Inflammatory macrophage treated with lipopolysaccharide for 4 hours (primary cell): Measurements from ENCODE around the gene PPIL6.
"Not testable (repeated sequence)": the region's sequence is repeated elsewhere in the genome, so short reads cannot be mapped to it uniquely, and the experiment has no call there.

Experiments used
- DNase-seq: peaks from one replicate; pipeline ENCODE4 v3.0.0-alpha.2; 2020

PPIL6 gene

DNA sequence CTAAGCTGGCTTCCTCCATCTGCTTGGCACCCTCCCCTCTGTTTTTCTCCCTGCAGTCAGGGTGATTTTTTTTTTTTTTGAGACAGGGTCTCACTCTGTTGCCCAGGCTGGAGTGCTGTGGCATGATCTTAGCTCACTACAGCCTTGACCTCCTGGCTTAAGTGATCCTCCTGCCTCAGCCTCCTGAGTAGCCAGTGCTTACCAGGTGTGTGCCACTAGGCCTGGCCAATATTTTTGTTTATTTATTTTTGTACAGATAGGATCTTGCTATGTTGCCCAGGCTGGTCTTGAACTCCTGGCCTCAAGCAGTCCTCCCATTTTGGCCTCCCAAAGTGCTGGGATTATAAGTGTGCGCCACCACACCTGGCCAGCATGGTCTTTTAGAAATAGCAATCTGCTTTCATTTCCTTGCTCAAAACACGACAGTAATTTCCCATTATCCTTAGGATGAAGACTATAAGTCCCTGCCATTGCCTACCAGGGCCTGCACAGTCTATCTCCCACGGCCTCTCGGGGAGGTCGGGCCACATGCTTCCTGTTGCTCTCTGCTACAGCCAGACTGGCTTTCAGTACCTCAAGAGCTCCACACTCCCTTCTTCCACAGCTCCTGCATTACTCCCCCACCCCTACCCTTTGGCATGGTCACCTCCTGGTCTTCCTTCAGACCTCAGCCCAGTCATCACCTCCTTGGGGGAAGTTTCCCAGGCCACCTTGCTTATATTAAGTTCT is 47.1 kb downstream of the PPIL6 start:
- DNase-seq: no peak

DNA sequence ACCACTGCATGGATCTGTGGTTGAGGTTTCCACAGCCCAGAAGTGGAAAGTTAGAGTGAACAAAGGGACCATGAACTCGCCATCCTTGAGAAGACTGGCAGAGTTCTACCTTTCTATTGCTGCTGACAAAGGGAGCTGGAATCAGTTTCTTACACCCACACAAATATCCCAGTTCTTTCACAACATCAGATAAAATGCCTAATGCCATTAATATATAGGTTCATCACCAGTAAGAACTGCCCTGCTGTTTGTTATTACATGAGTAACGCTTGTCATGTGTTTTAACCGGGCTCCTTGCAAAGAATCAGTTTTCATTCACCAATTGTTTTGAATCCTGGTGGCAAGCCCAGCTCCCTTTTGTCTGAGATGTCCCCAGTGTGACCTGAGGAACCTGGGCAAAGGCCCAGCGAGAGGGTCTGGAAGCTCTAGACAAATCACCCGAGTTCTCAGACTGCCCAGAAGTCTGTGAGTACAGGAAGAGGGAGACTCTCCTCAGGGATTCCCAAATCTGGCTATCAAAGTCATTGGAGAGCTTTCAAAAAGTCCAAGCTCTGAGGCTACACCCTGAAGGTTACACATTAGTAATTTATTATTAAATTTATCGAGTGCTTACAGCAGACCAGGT is 50.7 kb downstream of the PPIL6 start:
- no peak for DNase-seq

DNA sequence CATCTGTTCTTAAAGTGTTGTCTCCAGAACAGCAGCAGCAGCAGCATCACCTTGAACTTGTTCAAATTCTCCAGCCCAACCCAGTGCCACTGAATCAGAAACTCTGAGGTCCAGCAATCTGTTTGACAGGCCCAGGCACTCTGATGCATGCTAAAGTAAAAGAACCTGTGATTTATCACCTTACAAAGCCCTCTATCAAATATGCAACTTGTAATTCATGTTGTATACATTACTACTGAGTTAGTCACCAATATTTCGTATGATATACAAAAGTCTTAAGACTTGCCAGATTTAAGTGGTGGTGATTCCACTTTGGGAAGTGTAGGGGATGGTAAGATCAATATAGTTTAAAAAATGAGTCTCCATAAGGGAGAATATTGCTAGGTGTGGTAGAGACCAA is 52.2 kb downstream of the PPIL6 start:
- no peak for DNase-seq

DNA sequence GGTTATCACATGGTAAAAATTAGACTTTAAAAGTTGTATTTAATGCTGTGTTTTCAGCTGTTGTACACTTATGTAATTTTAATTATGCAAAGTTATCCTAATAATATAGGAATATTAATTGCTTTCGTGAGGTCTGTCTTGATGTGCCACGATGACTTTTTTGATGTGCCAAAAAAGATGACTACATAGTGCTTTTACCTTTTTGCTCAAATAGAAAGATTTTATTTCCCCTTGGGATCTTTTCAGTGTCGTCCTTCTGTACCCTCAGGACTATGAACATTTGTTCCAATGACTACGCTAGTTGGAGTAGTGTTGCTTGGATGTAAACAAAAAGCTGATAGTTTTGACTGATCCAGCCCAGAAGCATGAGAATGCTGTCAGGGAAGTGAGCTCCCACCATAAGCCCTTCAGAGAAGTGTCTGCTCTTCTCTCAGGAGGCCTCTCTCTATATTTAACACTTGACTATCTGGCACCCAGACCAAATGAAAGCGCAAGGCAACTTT is 56.9 kb downstream of the PPIL6 start:
- no peak for DNase-seq

DNA sequence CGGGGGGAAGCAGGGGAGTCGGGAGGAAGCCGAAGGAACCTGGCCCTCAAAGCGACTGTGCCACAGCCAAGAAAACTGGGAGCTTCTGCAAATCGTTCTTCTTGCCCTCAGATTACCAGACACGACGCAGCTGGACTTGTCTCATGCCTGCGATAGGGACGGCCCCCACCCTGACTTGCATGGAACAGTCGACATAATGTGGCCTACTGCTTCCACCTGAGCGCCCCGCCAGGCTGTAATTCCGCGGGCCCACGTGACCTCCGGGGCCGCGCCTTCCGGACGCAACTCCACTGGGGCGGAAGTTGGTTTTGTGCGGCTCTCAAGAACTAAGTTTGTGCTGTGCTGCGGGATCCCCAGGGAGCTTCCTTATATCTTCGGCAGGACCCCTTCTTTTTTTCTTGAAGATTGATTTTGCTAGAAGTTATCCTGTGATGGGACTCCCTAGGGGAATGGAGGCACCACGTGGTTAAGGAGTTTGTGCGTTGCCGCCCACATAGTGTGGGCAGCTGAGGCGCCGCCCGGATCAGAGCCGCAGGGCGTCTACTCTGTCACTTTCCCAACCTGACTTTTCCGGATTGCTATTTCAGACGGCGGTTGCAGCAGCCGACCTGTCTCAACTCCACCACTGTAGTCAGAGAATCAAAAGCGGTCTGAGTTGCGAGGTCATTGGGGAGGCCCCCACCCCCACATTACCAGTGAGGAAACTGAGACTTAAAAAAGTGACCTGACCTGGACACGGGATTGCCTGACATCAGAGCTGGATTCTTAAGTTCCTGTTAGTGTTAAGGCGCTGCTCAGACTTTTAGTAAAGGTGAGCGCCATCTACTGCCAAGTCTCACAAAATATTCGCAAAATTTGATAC is 57.6 kb downstream of the PPIL6 start:
- peak; percentile 99 for DNase-seq

DNA sequence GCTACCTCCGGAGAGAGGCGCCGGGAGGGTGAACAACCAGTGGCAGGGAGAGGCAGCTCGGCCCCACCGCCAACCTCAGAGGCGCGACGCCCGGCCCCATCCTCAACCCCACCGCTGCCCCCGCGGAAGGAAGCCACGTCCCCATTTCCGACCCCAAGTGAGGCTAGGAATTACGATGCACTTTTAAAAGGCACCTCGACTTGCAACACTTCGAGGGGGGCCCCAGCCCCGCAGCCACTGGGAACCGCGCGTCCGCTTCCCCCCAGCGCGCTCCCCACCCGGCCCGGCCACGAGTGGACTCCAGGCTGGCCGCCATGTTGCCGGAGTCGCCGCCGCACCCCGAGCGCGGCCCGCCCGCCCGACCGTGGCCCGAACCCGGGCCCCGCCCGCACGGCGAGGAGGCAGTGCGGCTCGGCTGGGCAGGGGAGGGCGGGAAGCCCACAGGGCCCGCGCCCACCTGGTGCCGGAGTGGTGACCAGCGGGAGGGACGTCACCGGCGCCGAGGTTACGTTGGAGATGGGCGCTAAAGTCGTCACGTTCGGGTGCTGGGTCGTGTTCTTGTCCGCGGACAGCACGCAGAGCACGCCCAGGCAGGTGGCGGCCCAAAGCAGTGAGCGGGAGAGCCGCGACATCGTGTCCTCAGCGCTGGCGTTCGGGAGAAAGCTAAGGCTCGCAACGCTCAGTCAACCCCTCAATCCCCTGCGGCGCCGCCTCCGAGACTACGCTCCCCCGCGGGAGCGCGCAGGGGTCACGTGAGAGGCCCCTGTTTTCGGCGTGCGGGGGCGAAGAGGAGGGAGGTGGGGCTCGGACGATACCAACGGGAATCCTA is 58.5 kb downstream of the PPIL6 start, which contains the start of gene CD164:
Gene CD164 (minus strand): TSS at position 721 of the 829 bp plus-strand sequence. CDS start 89 bp downstream, at position 632.
- DNase-seq: peak; percentile 97

DNA sequence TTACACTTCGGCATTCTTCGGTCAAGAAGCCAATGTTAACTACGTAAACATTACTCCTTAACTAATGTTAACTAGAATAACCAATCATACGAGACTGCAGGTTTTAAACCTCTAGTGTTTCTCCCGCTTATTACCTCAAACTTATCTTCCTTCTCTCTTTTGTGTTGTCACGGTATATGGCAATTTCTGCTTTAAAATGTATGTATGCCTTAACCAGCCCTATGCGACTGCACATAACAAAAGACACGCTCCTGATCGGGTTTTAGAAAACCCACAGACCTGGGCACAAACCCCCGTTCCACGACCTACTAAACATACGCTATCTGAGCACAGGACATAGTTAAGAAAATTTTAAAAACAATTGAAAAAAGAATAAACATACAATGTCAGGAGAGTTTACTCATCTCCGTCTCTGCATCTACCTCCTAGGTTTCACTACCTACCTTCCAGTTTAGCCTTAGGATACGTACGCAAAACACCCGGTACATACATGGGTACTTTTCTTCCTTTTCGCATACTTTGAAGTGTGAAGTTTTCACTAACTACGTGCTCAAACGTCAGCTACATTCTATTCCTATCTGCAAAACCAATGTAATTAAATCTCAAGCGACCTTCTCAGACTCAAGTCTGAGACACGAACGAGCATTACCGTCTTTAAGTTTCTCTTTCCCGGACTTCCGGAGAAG is 59.2 kb downstream of the PPIL6 start:
- DNase-seq: peak; percentile 54

DNA sequence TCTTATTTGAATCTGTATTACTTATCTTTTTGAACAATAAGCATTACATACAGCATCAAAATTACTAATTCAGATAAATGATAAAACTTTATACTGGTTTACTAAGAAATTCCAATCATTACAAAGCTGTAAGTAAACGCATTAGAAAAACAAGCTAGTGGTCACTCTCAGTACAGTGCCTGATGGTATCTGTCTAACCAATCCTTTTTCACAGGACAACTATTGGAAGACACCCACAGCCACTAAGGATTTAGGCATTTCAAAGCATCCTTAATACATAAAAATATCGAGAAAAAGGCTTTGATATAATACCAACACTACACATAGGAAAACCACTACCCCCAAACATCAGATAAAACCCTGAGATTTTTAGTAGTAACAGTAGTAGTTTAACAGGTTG is 60.7 kb downstream of the PPIL6 start:
- DNase-seq: no peak

DNA sequence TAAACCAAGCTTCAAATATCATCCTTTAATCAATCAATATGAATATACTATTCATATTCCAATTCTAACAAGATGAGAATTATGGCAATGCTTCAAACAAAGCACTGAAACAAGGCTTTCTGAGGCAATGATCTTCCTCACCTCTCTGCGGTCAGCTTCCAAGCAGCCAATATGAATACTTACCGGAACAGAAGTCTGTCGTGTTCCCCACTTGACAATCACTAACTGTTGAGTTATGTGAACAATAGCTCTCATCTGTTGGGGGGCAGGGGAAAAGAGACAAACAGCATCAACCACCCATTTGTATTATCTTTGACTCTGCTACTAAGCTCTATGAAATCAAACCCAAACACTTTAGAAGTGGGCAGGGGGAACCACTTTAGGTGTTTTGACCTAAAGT is 62.7 kb downstream of the PPIL6 start:
- no peak for DNase-seq

DNA sequence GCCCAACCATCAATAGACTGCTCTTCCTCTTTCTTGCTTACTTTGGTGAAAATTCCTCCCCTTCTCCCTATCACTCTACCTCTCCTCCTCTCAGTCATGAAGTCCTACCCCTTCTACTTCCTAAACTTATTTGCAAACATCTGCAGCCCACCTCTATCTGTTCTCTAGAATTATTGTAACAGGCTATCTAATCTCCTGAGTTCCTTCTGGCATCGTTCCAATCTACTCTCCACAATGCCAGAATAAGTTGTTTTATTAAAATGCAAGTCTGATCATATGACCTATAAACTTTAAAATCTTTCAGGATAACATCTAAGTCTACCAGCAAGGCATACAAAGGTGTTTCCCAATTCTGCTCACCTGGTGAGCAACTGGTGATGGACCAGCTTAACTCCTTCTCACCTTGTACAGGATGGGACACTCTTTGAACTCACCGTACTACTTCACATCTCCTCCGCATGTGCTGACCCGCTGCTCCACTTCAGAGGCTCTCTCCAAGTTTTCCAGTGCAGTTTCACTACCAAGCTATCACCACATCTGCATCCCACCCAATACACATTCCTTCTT is 66.0 kb downstream of the PPIL6 start:
- DNase-seq: no peak

DNA sequence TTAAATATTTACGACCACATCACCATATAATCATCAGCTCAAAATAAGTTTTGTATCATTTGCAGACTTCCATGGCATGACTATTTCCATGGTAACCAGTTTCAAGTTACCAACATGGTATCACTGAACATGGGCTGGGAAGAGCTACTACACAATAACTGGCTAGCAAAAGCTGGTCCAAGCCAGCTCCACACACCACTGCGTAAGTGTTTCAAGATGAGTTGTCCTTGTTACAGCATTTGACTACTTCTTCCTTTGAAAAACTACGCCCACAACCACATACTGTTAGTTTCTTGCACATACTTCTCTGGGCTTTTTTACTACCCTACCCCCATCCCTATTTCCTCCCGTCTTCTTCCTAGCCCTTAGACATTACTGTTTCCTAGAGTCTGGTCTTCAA is 66.7 kb downstream of the PPIL6 start:
- peak; percentile 91 for DNase-seq

DNA sequence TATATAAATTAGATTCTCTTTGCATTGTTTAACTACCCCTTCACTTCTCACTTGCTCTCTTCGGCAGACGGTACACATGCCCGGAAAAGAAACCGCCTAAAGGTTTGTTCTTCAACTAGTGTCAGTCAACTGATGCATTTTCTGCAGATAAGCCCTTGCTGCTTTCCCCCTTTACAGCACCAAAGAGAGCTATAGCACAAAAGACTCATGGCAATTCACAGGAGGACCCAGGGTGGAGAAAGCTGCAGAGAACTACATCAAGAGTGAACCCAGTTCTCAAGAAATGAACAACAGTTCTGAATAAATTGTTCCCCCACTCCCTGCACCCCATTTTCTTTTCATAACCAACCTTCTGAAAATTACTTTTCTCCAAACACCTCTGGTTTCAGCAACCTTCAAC is 67.1 kb downstream of the PPIL6 start:
- no peak for DNase-seq

DNA sequence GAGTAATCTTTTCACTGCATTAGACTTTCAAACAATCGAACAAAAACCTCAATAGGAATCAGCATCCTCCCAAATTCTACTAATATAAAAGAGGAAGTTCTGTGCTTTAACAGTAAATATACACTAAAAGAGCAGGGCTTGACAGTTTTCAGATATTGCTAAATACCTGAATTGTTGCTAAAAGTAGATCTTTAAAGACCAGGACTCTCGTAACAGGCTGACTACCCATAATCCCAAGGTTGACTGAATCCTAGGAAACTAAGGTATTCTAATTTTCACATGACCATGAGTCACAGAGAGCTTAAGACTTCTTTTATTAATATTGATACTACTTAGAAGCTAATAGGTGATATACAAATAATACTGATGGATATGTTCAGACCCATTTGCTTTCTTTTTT is 68.3 kb downstream of the PPIL6 start:
- DNase-seq: peak; percentile 59

DNA sequence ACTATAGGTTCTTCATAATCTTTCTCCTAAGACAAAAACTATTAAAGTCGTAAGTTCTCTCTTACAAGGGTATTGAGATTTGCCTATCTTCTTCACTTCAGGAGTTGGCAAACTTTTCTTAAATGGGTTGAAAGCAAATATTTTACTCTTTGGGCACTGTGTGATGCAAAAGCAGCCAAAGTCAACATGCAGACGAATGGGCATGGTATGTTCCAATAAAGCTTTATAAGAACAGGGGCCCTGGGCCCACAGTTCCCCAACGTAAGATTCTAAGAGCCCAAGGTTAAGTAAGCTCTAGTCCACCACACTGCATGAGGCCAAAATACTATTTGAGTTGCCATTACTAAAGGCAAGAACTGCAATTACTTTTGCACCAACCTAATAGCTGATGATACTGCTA is 69.6 kb downstream of the PPIL6 start:
- no peak for DNase-seq

DNA sequence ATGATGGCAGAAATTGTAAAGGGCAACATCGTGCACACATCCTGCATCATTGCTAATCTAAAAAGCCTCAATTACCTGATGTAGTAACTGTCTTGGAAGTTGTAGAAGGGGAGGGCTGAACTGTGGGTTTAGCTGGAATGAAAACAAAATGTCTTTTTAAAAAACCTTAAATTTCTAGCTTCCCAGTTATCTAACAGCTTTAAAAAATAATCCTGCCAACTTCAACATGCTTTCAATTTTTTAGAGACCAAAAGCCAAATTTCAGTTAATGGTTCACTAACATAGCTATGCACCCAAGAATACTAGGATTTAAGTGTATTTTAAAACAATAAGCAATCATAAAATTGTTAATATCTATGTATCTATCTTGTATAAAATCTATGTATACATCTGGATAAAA is 70.1 kb downstream of the PPIL6 start:
- DNase-seq: no peak

DNA sequence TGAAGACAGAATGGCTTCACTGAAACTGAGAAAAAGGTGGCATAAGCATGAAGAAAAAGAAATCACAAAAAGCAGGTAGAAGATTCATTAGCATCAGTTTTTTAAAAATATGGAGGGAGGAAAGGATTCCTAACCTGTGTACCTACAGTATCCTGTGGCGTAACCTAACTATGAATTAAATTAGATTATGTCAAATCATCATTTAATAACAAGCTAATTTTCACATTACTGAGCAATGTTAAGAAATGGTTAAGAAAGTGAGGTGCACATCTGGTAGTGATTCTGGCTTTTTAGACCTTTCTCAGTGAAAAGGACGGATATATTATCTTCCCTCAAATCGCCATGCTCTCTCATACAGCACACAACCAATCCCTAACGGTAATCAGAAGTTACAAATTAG is 70.7 kb downstream of the PPIL6 start:
- DNase-seq: no peak

DNA sequence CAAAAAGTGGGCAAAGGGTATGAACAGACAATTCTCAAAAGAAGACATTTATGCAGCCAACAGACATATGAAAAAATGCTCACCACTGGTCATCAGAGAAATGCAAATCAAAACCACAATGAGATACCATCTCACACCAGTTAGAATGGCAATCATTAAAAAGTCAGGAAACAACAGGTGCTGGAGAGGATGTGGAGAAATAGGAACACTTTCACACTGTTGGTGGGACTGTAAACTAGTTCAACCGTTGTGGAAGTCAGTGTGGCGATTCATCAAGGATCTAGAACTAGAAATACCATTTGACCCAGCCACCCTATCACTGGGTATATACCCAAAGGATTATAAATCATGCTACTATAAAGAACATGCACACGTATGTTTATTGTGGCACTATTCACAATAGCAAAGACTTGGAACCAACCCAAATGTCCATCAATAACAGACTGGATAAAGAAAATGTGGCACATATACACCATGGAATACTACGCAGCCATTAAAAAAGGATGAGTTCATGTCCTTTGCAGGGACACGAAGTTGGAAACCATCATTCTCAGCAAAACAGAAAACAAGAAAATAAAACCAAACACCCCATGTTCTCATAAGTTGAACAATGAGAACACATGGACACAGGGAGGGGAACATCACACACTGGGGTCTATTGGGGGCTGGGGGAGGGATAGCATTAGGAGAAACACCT is 75.9 kb downstream of the PPIL6 start:
- not testable (repeated sequence) for DNase-seq

DNA sequence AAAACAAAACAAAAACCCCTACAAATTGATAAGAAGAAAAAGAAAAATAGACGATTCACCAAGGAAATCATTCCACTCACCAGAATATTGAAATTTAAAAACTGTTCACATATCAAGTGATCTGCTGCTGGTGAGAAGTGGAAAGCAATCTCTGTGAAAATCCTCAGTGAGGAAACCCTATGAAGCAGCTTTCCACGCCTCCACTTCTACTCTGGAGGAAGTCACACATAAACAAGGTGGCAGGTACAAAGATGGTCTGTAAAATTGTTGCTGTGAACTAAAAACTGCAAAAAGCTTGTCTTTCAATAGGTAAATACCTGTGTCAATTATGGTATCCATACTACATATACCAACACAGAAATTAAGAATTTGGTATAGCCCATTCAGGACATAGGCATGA is 76.7 kb downstream of the PPIL6 start:
- DNase-seq: no peak

DNA sequence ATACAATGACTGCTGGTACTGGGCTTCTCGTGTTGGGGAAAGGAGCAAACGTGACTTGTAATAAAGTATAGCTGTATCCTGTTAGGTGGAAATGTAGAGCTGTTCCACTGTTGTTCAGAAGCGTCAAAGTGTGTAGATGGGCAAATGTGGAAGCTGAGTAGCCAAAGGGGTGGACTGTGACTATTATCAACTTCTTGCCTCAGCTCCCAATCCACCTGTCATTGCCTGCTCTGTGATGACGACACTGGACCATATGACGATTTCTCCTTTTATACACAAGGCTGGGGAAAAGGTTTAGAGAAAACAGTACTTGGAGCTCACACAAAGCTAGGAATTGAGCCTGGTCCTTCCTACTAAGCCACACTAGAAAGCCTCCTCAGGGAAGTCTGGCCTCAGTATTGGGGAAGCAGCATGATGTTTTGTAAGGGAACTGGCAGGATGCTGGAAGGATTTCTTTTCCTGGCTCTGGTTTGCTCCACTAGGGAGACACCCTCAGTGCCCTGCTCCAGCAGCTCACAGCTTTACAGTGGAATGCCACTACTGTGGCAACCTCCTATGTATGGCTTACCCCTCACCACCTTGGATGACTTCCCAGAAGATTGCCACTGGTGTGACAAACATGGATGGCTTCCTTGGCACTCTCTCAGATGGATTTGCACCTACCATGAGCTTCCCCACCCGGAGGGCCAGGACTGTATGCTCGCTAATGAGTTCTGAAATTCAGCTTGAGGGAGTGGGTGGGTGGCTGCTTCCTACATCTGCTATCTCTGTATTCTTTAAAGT is 78.1 kb downstream of the PPIL6 start:
- no peak for DNase-seq

DNA sequence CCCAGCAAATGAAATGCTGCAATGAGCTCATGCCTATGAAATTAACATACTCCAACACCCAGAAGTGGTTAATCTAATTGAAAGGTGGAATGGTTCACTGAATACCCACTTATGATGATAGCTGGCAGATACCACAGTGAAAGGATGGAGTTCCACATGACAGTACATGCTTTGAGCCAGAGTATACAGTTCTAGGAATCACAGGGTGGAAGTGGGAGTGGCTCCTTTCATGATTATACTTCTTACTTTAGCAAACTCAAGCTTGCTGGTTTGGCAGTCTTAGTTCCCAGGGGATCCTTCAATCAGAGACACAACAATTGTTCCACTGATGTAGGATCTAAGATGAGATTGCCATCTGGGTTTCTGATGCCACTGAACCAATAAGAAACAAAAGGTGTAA is 79.6 kb downstream of the PPIL6 start:
- DNase-seq: no peak
